HepG2 (cell line): ENCODE results near the gene GNG3. TPM values are rescaled to one million over a fixed set of nuclear protein-coding genes. Genes with fewer than 3 reads are reported as not detected.

ENCODE experiments used
- CCAR2 ChIP-seq: fragments of 200-400 bp; formaldehyde crosslinking; optimal IDR thresholded peaks from 2 replicates; pipeline ENCODE3; 2018; ENCODE audit warnings: low read depth, mild to moderate bottlenecking, low read length, moderate library complexity
- REL ChIP-seq: sonication (generic); formaldehyde crosslinking; conservative IDR thresholded peaks from 2 replicates; pipeline ENCODE4 v1.8.0; 2022; ENCODE audit warnings: mild to moderate bottlenecking, missing genetic modification reagents, moderate library complexity
- ZNF354B ChIP-seq: sonication (generic); formaldehyde crosslinking; IDR thresholded peaks from 2 replicates; pipeline ENCODE4 v1.8.0; 2022; ENCODE audit warnings: mild to moderate bottlenecking, missing genetic modification reagents
- ZNF430 ChIP-seq: sonication (generic); formaldehyde crosslinking; IDR thresholded peaks from 2 replicates; pipeline ENCODE4 v1.9.0; 2021; ENCODE audit warnings: mild to moderate bottlenecking, missing genetic modification reagents
- ZNF546 ChIP-seq: sonication (generic); formaldehyde crosslinking; conservative IDR thresholded peaks from 2 replicates; pipeline ENCODE4 v1.8.1; 2023; ENCODE audit warnings: mild to moderate bottlenecking, missing genetic modification reagents
- ZNF616 ChIP-seq: sonication (generic); formaldehyde crosslinking; IDR thresholded peaks from 2 replicates; pipeline ENCODE4 v1.5.0; 2020; ENCODE audit warnings: low read depth, mild to moderate bottlenecking, missing genetic modification reagents
- ZNF891 ChIP-seq: sonication (generic); formaldehyde crosslinking; IDR thresholded peaks from 2 replicates; pipeline ENCODE4 v1.5.0; 2020; ENCODE audit warnings: mild to moderate bottlenecking, missing genetic modification reagents
- polyA plus RNA-seq, 8 experiments: library from polyadenylated mRNA; depleted of rRNA in 3 of 8; stranded (reverse) in 7 of 8; unstranded in 1 of 8; fragments of >200 nt; fragmentation: Illumina TruSeq in 4 of 8; extraction: Trizol in 4 of 8; gene quantifications; 2 replicates each; pipeline versions ENCODE4 v1.2.1 to v1.2.3, GENCODE V29; 2011 to 2016; ENCODE audit warnings: low read depth in 4 of 8, missing spikeins in 1 of 8, mixed read lengths in 1 of 8; ENCODE audit not compliant: insufficient read depth in 1 of 8
- total RNA-seq, 5 experiments: library from RNA; depleted of rRNA; stranded (reverse); fragments of >200 nt; fragmentation: Illumina TruSeq; extraction: Trizol; gene quantifications; 2 replicates each; pipeline ENCODE4 v1.2.3, GENCODE V29; 2016; ENCODE audit warnings: low read depth in 1 of 5
- TF ChIP-seq, protein P1 (sequence below): sonication (generic); formaldehyde crosslinking; IDR thresholded peaks from 2 replicates; pipeline ENCODE4 v1.4.0; 2020; ENCODE audit warnings: missing genetic modification reagents, borderline replicate concordance
- TF ChIP-seq, protein P2 (sequence below): IDR thresholded peaks from 2 replicates; pipeline ENCODE4 v1.6.1; 2016; ENCODE audit warnings: missing biosample characterization, missing genetic modification reagents, low read depth
- TF ChIP-seq, protein P3 (sequence below): sonication (generic); formaldehyde crosslinking; IDR thresholded peaks from 2 replicates; pipeline ENCODE4 v1.4.0; 2020; ENCODE audit warnings: missing genetic modification reagents
- TF ChIP-seq, protein P4 (sequence below): sonication (generic); formaldehyde crosslinking; IDR thresholded peaks from 2 replicates; pipeline ENCODE4 v1.8.0; 2022; ENCODE audit warnings: missing genetic modification reagents, mild to moderate bottlenecking, borderline replicate concordance
- TF ChIP-seq, protein P5 (sequence below): sonication (generic); formaldehyde crosslinking; IDR thresholded peaks from 2 replicates; pipeline ENCODE4 v1.5.0; 2020; ENCODE audit warnings: missing genetic modification reagents
- TF ChIP-seq, protein P6 (sequence below): sonication (generic); formaldehyde crosslinking; IDR thresholded peaks from 2 replicates; pipeline ENCODE4 v1.5.0; 2020; ENCODE audit warnings: mild to moderate bottlenecking, missing genetic modification reagents

GNG3 gene
- total and polyA plus RNA-seq, 2 of the 13 experiments (the other 11 are each of a cell fraction or from before 2014, with no cell fraction given) = not detected

DNA sequence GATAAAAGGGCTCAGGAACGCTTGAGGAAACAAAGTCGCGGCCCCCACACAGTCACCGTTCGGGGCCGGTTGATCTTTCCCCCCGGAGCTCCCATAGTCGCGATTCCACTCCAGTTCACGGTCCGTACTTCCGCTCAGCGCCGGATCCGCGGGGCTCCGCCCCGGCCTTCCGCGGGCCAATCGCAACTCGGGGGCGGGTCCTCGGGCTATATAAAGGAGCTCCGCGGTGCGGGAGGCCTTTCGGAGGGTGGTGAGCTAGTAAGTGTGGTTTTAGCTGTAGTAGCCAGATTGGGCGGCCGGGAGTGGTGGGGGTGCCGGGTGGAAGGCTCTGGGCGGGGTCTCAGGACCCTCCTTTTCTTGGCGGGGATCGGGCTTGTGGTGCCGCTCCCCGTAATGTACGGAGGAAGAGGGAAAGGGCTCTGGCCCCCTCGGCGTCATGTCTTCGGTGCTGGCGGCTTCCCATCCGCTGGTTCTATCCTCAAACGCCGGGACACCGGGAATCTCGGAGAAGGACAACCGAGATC, 42.3 kb upstream of the GNG3 start, which contains the start of the genes C11orf98 and CSKMT (continued):
- TF ChIP-seq, protein P1, sequence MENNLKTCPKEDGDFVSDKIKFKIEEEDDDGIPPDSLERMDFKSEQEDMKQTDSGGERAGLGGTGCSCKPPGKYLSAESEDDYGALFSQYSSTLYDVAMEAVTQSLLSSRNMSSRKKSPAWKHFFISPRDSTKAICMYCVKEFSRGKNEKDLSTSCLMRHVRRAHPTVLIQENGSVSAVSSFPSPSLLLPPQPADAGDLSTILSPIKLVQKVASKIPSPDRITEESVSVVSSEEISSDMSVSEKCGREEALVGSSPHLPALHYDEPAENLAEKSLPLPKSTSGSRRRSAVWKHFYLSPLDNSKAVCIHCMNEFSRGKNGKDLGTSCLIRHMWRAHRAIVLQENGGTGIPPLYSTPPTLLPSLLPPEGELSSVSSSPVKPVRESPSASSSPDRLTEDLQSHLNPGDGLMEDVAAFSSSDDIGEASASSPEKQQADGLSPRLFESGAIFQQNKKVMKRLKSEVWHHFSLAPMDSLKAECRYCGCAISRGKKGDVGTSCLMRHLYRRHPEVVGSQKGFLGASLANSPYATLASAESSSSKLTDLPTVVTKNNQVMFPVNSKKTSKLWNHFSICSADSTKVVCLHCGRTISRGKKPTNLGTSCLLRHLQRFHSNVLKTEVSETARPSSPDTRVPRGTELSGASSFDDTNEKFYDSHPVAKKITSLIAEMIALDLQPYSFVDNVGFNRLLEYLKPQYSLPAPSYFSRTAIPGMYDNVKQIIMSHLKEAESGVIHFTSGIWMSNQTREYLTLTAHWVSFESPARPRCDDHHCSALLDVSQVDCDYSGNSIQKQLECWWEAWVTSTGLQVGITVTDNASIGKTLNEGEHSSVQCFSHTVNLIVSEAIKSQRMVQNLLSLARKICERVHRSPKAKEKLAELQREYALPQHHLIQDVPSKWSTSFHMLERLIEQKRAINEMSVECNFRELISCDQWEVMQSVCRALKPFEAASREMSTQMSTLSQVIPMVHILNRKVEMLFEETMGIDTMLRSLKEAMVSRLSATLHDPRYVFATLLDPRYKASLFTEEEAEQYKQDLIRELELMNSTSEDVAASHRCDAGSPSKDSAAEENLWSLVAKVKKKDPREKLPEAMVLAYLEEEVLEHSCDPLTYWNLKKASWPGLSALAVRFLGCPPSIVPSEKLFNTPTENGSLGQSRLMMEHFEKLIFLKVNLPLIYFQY = peak; percentile 69; the same call in 1 of the 2 replicates
- no peak for TF ChIP-seq ZNF891 (CRISPR knock-in tag)
- TF ChIP-seq REL (CRISPR knock-in tag) = 0 out of 2 replicates have a peak, but pooled peaks have one; percentile 36
- TF ChIP-seq ZNF430 (CRISPR knock-in tag) = peak; percentile 54
- TF ChIP-seq, protein P2, sequence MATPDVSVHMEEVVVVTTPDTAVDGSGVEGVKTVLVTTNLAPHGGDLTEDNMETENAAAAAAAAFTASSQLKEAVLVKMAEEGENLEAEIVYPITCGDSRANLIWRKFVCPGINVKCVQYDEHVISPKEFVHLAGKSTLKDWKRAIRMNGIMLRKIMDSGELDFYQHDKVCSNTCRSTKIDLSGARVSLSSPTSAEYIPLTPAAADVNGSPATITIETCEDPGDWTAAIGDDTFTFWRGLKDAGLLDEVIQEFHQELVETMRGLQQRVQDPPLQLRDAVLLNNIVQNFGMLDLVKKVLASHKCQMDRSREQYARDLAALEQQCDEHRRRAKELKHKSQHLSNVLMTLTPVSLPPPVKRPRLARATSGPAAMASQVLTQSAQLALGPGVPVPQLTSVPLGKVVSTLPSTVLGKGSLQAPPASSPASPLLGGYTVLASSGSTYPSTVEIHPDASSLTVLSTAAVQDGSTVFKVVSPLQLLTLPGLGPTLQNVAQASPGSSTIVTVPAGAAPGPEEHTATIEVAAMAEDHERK (CRISPR knock-in tag) = no peak
- TF ChIP-seq ZNF616 (CRISPR knock-in tag) = peak; percentile 24; the same call in 1 of the 2 replicates
- peak; percentile 49; the same call in 1 of the 2 replicates for TF ChIP-seq ZNF546 (CRISPR knock-in tag)
- no peak for TF ChIP-seq CCAR2
- TF ChIP-seq, protein P3, sequence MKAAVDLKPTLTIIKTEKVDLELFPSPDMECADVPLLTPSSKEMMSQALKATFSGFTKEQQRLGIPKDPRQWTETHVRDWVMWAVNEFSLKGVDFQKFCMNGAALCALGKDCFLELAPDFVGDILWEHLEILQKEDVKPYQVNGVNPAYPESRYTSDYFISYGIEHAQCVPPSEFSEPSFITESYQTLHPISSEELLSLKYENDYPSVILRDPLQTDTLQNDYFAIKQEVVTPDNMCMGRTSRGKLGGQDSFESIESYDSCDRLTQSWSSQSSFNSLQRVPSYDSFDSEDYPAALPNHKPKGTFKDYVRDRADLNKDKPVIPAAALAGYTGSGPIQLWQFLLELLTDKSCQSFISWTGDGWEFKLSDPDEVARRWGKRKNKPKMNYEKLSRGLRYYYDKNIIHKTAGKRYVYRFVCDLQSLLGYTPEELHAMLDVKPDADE (CRISPR knock-in tag) = no peak
- TF ChIP-seq, protein P4, sequence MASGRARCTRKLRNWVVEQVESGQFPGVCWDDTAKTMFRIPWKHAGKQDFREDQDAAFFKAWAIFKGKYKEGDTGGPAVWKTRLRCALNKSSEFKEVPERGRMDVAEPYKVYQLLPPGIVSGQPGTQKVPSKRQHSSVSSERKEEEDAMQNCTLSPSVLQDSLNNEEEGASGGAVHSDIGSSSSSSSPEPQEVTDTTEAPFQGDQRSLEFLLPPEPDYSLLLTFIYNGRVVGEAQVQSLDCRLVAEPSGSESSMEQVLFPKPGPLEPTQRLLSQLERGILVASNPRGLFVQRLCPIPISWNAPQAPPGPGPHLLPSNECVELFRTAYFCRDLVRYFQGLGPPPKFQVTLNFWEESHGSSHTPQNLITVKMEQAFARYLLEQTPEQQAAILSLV (CRISPR knock-in tag) = no peak
- TF ChIP-seq, protein P5, sequence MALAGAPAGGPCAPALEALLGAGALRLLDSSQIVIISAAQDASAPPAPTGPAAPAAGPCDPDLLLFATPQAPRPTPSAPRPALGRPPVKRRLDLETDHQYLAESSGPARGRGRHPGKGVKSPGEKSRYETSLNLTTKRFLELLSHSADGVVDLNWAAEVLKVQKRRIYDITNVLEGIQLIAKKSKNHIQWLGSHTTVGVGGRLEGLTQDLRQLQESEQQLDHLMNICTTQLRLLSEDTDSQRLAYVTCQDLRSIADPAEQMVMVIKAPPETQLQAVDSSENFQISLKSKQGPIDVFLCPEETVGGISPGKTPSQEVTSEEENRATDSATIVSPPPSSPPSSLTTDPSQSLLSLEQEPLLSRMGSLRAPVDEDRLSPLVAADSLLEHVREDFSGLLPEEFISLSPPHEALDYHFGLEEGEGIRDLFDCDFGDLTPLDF (CRISPR knock-in tag) = peak; percentile 41; the same call in 1 of the 2 replicates
- TF ChIP-seq, protein P6, sequence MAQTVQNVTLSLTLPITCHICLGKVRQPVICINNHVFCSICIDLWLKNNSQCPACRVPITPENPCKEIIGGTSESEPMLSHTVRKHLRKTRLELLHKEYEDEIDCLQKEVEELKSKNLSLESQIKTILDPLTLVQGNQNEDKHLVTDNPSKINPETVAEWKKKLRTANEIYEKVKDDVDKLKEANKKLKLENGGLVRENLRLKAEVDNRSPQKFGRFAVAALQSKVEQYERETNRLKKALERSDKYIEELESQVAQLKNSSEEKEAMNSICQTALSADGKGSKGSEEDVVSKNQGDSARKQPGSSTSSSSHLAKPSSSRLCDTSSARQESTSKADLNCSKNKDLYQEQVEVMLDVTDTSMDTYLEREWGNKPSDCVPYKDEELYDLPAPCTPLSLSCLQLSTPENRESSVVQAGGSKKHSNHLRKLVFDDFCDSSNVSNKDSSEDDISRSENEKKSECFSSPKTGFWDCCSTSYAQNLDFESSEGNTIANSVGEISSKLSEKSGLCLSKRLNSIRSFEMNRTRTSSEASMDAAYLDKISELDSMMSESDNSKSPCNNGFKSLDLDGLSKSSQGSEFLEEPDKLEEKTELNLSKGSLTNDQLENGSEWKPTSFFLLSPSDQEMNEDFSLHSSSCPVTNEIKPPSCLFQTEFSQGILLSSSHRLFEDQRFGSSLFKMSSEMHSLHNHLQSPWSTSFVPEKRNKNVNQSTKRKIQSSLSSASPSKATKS = 0 out of 2 replicates have a peak, but pooled peaks have one; percentile 17
- no peak for TF ChIP-seq ZNF354B (CRISPR knock-in tag)
